Ishikawa (cell line): Measurements from ENCODE around the gene TTLL12.

Source experiments
- CEBPB ChIP-seq: IDR thresholded peaks from 2 replicates; pipeline ENCODE4 v1.6.1; 2012
- CREB1 ChIP-seq: IDR thresholded peaks from 2 replicates; pipeline ENCODE4 v1.6.1; 2012; ENCODE audit warnings: low read depth
- EGR1 ChIP-seq: IDR thresholded peaks from 2 replicates; pipeline ENCODE4 v1.6.1; 2012
- EP300 ChIP-seq: IDR thresholded peaks from 2 replicates; pipeline ENCODE4 v1.6.1; 2012; ENCODE audit warnings: borderline replicate concordance
- FOXM1 ChIP-seq: IDR thresholded peaks from 2 replicates; pipeline ENCODE4 v1.6.1; 2012; ENCODE audit warnings: low read depth, borderline replicate concordance
- NFIC ChIP-seq: IDR thresholded peaks from 2 replicates; pipeline ENCODE4 v1.6.1; 2012
- RAD21 ChIP-seq: IDR thresholded peaks from 2 replicates; pipeline ENCODE4 v1.6.1; 2012; ENCODE audit warnings: low read depth
- TAF1 ChIP-seq: IDR thresholded peaks from 2 replicates; pipeline ENCODE4 v1.6.1; 2012; ENCODE audit warnings: low read depth, mild to moderate bottlenecking
- TCF12 ChIP-seq: IDR thresholded peaks from 2 replicates; pipeline ENCODE4 v1.6.1; 2012; ENCODE audit warnings: low read depth
- TEAD4 ChIP-seq: IDR thresholded peaks from 2 replicates; pipeline ENCODE4 v1.6.1; 2012
- YY1 ChIP-seq: IDR thresholded peaks from 2 replicates; pipeline ENCODE4 v1.6.1; 2012; ENCODE audit warnings: low read depth
- ZBTB7A ChIP-seq: IDR thresholded peaks from 2 replicates; pipeline ENCODE4 v1.6.1; 2012; ENCODE audit warnings: low read depth
- TF ChIP-seq, protein P1 (sequence below): IDR thresholded peaks from 2 replicates; pipeline ENCODE4 v1.6.1; 2012
- TF ChIP-seq, protein P2 (sequence below): IDR thresholded peaks from 2 replicates; pipeline ENCODE4 v1.6.1; 2012
- TF ChIP-seq, protein P3 (sequence below): IDR thresholded peaks from 2 replicates; pipeline ENCODE4 v1.6.1; 2012; ENCODE audit warnings: low read depth, mild to moderate bottlenecking

The TTLL12 gene

DNA sequence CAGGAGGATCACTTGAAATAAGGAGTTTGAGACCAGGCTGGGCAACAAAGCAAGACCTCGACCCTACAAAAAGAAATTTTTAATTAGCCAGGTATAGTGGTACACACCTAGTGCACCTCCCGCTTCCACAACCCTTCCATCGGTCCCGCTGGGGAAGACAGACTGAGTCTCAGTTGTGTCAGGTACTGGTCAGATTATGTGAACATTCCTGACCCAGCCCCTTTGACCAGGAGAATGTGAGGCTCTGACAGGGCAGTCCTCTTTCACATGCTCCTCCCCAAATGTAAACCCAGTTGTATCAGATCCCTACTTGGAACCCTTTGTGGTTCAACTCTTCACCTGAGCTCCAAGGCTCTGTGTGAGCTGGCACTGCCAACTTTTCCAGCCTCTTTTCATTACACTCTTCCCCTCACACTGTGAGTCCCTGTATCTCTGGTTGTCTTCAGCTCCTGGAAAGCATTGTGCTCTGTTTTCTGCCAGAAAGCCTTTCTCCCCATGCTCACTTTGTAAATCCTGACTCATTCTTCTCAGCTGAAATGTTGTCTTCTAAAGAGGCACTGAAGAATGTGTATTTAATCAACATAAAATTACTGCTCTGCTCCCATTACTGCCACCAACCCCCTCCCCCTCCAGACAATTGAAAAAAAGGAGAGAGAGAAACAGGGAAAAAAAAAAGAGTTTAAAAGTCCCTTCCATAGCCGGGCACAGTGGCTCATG, 2.1 kb upstream of the TTLL12 start:
- TF ChIP-seq YY1: no peak
- TF ChIP-seq TEAD4: no peak
- TF ChIP-seq NFIC: no peak
- TF ChIP-seq, protein P1, sequence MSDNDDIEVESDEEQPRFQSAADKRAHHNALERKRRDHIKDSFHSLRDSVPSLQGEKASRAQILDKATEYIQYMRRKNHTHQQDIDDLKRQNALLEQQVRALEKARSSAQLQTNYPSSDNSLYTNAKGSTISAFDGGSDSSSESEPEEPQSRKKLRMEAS: no peak
- TF ChIP-seq EP300: no peak
- TF ChIP-seq TCF12: no peak
- TF ChIP-seq TAF1: no peak
- TF ChIP-seq CEBPB: no peak
- TF ChIP-seq EGR1: no peak
- TF ChIP-seq FOXM1: no peak
- TF ChIP-seq ZBTB7A: no peak

DNA sequence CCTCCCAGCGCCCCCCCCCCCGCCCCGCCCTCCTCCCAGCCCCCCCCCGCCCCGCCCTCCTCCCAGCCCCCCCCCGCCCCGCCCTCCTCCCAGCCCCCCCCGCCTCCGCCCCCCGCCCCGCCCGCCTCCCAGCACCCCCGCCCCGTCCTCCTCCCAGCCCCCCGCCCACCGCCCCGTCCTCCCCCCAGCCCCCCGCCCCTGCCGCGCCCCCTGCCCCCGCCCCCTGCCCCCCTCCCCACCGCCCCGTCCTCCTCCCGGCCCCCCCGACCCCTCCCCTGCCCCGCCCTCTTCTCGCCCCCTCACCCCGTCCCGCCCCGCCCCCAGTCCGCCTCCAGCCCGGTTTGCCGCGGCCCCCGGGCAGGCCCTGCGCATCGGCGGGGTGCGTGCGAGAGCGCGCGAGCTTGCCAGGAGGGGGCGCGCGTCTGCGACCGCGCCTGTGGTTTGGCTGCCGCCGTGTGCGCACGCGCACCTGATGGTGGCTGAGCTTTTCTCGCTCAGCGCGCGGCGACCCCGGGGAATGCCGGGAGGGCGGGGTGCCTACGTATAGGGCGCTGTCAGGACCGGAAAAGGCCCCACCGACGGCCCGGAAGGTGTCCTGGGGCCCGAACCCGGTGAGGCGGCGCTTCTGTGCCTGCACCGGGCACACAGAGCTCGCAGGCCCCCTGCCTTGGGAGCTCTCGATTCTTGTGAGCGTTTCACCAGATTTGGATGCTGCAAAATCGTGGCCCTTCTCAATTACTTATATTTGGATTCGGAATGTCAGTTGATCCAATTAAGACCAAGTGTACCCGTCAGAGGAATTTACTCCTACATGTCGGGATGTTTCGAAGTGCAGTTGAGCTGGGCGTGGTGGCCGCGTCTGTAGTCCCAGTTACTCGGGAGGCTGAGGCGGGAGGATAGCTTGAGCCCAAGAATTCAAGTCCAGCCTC, 501 bp upstream of the TTLL12 start:
- peak; percentile 20; the same call in 1 of the 2 replicates for TF ChIP-seq YY1
- TF ChIP-seq EGR1: no peak
- TF ChIP-seq, protein P1: peak; percentile 49
- TF ChIP-seq TCF12: peak; percentile 75; the same call in 1 of the 2 replicates
- peak; percentile 73 for TF ChIP-seq TAF1
- TF ChIP-seq CREB1: peak; percentile 44; the same call in 1 of the 2 replicates
- no peak for TF ChIP-seq FOXM1
- no peak for TF ChIP-seq NFIC
- TF ChIP-seq, protein P2, sequence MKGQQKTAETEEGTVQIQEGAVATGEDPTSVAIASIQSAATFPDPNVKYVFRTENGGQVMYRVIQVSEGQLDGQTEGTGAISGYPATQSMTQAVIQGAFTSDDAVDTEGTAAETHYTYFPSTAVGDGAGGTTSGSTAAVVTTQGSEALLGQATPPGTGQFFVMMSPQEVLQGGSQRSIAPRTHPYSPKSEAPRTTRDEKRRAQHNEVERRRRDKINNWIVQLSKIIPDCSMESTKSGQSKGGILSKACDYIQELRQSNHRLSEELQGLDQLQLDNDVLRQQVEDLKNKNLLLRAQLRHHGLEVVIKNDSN: no peak
- no peak for TF ChIP-seq EP300
- TF ChIP-seq RAD21: no peak
- peak; percentile 51 for TF ChIP-seq TEAD4
- no peak for TF ChIP-seq ZBTB7A
- no peak for TF ChIP-seq CEBPB
- TF ChIP-seq, protein P3, sequence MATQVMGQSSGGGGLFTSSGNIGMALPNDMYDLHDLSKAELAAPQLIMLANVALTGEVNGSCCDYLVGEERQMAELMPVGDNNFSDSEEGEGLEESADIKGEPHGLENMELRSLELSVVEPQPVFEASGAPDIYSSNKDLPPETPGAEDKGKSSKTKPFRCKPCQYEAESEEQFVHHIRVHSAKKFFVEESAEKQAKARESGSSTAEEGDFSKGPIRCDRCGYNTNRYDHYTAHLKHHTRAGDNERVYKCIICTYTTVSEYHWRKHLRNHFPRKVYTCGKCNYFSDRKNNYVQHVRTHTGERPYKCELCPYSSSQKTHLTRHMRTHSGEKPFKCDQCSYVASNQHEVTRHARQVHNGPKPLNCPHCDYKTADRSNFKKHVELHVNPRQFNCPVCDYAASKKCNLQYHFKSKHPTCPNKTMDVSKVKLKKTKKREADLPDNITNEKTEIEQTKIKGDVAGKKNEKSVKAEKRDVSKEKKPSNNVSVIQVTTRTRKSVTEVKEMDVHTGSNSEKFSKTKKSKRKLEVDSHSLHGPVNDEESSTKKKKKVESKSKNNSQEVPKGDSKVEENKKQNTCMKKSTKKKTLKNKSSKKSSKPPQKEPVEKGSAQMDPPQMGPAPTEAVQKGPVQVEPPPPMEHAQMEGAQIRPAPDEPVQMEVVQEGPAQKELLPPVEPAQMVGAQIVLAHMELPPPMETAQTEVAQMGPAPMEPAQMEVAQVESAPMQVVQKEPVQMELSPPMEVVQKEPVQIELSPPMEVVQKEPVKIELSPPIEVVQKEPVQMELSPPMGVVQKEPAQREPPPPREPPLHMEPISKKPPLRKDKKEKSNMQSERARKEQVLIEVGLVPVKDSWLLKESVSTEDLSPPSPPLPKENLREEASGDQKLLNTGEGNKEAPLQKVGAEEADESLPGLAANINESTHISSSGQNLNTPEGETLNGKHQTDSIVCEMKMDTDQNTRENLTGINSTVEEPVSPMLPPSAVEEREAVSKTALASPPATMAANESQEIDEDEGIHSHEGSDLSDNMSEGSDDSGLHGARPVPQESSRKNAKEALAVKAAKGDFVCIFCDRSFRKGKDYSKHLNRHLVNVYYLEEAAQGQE: no peak

DNA sequence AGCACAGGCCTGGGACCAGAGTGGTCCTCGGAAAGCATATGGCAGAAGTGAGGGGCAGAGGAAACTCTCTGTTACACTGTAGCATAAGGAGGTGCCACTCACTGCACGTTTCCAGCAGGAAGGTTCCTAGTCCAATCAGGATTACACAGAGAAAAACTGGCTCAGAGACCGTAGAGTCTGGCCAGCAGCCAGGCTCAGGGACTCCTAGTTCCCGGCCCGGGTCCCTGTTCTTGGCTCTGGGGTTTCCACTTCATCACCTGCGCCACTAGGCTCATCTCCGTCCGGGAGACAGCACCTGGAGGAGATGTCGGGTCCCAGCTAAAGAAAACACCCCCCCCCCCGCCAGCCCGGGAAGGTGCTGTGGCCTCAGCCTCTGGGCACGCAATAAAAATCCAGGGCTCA, 1.1 kb downstream of the TTLL12 start:
- TF ChIP-seq EGR1 (no peak), TCF12 (no peak), EP300 (no peak), TAF1 (no peak), CEBPB (no peak)
- TF ChIP-seq, protein P3: no peak
- TF ChIP-seq, protein P1: no peak

DNA sequence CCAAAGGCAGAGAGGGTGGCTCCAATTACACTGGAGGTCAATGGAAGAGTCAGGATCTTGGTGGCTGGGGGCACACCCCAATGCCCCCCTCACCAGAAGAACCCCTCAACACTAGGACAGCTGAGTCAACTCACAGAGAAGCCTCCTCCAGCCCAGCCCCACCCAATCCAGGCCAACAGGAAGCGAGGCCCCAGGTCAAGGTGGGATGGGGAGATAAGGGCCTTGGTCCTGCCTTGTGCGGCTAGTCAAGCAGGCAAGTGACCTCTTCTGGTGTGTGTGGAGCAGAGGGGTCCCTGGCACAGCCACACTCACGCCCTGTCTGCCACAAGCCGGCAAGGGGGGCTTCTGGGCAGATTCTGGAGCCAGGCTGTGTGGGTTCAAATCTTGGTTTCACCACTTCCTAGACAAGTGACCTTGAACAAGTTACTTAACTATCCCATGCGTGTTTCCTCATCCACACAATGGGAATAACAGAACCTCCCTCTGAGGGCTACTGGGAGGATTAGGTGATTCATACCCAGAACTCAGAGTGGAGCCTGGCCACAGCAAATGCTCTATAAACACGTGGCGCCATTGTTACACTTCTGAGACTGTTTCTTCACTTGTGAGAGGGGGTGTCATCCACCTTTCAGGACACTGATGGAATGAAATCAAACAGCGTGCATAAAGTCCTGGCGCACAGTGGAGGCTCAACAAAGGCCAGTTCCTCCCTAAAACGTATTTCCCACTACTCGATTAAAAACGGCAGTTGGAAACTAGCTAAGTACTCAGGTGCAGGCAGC, 3.2 kb downstream of the TTLL12 start:
- TF ChIP-seq CREB1: no peak

DNA sequence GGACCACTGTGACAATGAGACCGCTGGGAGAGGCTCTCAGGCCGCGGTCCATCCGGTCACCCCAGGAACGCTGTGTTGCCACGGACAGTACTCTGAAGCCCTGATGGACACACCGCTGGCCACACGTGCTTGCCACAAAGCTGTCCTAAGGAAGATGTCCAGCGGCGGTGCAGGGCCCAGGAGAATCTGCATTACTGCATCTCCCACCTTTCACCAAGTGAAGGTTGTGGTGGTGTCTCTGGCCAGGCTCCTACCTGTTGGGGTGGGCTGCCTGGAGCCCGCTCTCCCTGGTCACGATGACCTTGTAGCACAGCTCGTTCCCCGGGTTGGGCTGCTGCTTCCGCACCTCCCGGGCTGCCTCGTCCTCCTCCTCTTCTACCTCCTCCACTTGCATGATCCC, 4.2 kb downstream of the TTLL12 start:
- TF ChIP-seq, protein P3: no peak
- TF ChIP-seq, protein P1: no peak
- TF ChIP-seq TCF12: no peak
- TF ChIP-seq CEBPB: no peak
- TF ChIP-seq CREB1: no peak
- TF ChIP-seq YY1: no peak
- TF ChIP-seq TEAD4: no peak
- no peak for TF ChIP-seq NFIC
- TF ChIP-seq, protein P2: no peak
- no peak for TF ChIP-seq EGR1
